DMS153 treated with DMSO at 0.1 percent for 48 hours (cell line): Measurements from ENCODE around the gene ABR.
"Not testable (repeated sequence)": the region's sequence is repeated elsewhere in the genome, so short reads cannot be mapped to it uniquely, and the experiment has no call there.

Experiments
- DNase-seq: peaks from one replicate; lab custom pipeline; 2025; ENCODE audit not compliant: unreplicated experiment; lab: John Stamatoyannopoulos, UW

ABR gene

GRCh38 chr17:1150863-1151600 is 28.7 kb downstream of the ABR start:
- DNase-seq: no peak

GRCh38 chr17:1149869-1150268 is 29.9 kb downstream of the ABR start:
- no peak for DNase-seq

- DNase-seq: no peak
Observed at GRCh38 chr17:1147664-1148063, 32.1 kb downstream of the ABR start.

GRCh38 chr17:1146561-1147265 is 33.1 kb downstream of the ABR start:
- no peak for DNase-seq

- no peak for DNase-seq
Observed at GRCh38 chr17:1145311-1145986, 34.3 kb downstream of the ABR start.

- DNase-seq: no peak
Observed at GRCh38 chr17:1144162-1144561, 35.6 kb downstream of the ABR start.

- no peak for DNase-seq
Observed at GRCh38 chr17:1143573-1143972, 36.2 kb downstream of the ABR start.

- no peak for DNase-seq
Observed at GRCh38 chr17:1142561-1142971, 37.2 kb downstream of the ABR start.

- DNase-seq: peak; percentile 61
Observed at GRCh38 chr17:1137465-1137894, 42.3 kb downstream of the ABR start.

GRCh38 chr17:1136748-1137147 is 43.0 kb downstream of the ABR start:
- no peak for DNase-seq

- DNase-seq: no peak
Observed at GRCh38 chr17:1134634-1135324, 45.0 kb downstream of the ABR start.

- DNase-seq: no peak
Observed at GRCh38 chr17:1130191-1130590, 49.6 kb downstream of the ABR start.

- DNase-seq: not testable (repeated sequence)
Observed at GRCh38 chr17:1128463-1128862, 51.3 kb downstream of the ABR start.

- no peak for DNase-seq
Observed at GRCh38 chr17:1126801-1127550, 52.8 kb downstream of the ABR start.

- no peak for DNase-seq
Observed at GRCh38 chr17:1126250-1126797, 53.5 kb downstream of the ABR start.

- DNase-seq: no peak
Observed at GRCh38 chr17:1125788-1126145, 54.0 kb downstream of the ABR start.

- DNase-seq: no peak
Observed at GRCh38 chr17:1124896-1125787, 54.6 kb downstream of the ABR start.

- DNase-seq: peak; percentile 2
Observed at GRCh38 chr17:1123921-1124715, 55.7 kb downstream of the ABR start.

GRCh38 chr17:1123393-1123831 is 56.4 kb downstream of the ABR start:
- no peak for DNase-seq
